Measurements from ENCODE around the gene U2AF2. TPM values are rescaled to one million over a fixed set of nuclear protein-coding genes. Genes with fewer than 3 reads are reported as not detected.
A peak's percentile ranks its signal among the peaks of the same experiment; 100 is the strongest.

Gene U2AF2
- total and polyA plus RNA-seq, 9 of the 15 experiments (the other 6 are each of a cell fraction or from before 2014, with no cell fraction given) = 3.0 to 331 (median 157) TPM

DNA sequence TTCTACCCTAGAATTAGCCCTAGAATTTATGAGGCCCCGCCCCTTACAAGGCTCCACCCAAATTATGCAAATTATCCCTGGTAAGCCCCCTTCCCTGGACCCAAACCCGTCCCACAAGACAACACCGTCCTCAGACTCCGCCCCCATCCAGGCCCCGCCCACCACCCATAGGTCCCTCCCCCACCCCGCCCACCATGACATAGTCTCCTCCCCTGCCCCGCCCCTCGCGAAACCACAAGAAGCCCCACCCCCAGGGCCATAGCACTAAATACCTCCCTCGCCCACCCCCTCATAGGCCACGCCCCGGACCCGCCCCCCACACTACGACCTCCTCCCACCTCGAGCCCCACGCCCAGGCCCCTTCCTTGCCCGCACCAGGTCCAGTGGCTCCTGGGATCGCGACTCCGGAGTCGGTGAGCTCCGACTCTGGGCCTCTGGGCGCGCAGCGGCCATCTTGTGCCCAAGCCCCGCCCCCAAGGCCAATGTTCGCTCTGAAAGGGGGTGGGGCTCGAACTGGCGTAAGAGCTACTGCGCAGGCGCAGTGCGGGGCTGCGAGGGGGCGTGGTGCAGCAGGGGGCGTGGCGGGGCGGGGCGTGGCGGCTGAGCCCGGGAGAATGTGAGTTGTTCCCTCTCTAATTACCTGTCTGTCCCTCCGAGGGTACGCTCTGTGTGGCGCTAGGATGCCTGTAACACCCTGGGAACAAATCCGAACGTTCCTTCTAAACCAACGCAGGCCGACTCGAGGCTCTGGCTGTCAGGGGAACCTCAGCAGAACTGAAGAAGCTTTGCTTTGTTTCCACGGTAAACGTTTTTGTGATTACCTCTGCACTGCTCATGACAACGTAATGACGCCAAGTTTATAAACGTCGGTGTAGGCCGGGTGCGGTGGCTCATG, 30.5 kb upstream of the U2AF2 start, which contains the start of gene ZNF784 (continued):
- TF ChIP-seq E2F6 (IDR thresholded peaks at IDR 0.05; ENCODE audit: borderline replicate concordance in 1 of 2, extremely low read depth in 1 of 2, insufficient read depth in 1 of 2, insufficient read length in 1 of 2, low read depth in 1 of 2, low read length in 1 of 2, poor library complexity in 1 of 2, severe bottlenecking in 1 of 2) (peak in 1 of 2 experiments; percentile 35), NRF1 (conservative IDR thresholded peaks at IDR 0.05 in 1 of 2, IDR thresholded peaks at IDR 0.05 in 1 of 2) (peak; percentile 97), TRIM28 (IDR thresholded peaks at IDR 0.05) (no peak), RNF2 (IDR thresholded peaks at IDR 0.05) (no peak), CHD1 (IDR thresholded peaks at IDR 0.05; ENCODE audit: low read length) (no peak), TAF7 (tag; IDR thresholded peaks at IDR 0.05) (peak; percentile 94), CTBP1 (IDR thresholded peaks at IDR 0.05; ENCODE audit: borderline replicate concordance) (peak; percentile 33; the same call in 1 of the 2 replicates), SP1 (CRISPR knock-in tag; IDR thresholded peaks at IDR 0.05) (peak; percentile 94), GTF2B (IDR thresholded peaks at IDR 0.05; ENCODE audit: extremely low read depth, insufficient read length) (no peak), ATF1 (CRISPR knock-in tag; IDR thresholded peaks at IDR 0.05) (no peak), ATF1 (tag; IDR thresholded peaks at IDR 0.05) (peak; percentile 72), E2F4 (CRISPR knock-in tag; IDR thresholded peaks at IDR 0.05; ENCODE audit: low read depth) (peak; percentile 71; the same call in 1 of the 2 replicates), SAP30 (IDR thresholded peaks at IDR 0.05; ENCODE audit: borderline replicate concordance, insufficient read depth, low read depth, low read length, poor library complexity, severe bottlenecking) (peak; percentile 80), PHF8 (IDR thresholded peaks at IDR 0.05; ENCODE audit: borderline replicate concordance, low read length) (peak; percentile 81), NR2C2 (CRISPR knock-in tag; IDR thresholded peaks at IDR 0.05) (no peak), NR2C2 (tag; IDR thresholded peaks at IDR 0.05) (no peak)
- TF ChIP-seq, protein P1, sequence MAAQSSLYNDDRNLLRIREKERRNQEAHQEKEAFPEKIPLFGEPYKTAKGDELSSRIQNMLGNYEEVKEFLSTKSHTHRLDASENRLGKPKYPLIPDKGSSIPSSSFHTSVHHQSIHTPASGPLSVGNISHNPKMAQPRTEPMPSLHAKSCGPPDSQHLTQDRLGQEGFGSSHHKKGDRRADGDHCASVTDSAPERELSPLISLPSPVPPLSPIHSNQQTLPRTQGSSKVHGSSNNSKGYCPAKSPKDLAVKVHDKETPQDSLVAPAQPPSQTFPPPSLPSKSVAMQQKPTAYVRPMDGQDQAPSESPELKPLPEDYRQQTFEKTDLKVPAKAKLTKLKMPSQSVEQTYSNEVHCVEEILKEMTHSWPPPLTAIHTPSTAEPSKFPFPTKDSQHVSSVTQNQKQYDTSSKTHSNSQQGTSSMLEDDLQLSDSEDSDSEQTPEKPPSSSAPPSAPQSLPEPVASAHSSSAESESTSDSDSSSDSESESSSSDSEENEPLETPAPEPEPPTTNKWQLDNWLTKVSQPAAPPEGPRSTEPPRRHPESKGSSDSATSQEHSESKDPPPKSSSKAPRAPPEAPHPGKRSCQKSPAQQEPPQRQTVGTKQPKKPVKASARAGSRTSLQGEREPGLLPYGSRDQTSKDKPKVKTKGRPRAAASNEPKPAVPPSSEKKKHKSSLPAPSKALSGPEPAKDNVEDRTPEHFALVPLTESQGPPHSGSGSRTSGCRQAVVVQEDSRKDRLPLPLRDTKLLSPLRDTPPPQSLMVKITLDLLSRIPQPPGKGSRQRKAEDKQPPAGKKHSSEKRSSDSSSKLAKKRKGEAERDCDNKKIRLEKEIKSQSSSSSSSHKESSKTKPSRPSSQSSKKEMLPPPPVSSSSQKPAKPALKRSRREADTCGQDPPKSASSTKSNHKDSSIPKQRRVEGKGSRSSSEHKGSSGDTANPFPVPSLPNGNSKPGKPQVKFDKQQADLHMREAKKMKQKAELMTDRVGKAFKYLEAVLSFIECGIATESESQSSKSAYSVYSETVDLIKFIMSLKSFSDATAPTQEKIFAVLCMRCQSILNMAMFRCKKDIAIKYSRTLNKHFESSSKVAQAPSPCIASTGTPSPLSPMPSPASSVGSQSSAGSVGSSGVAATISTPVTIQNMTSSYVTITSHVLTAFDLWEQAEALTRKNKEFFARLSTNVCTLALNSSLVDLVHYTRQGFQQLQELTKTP (IDR thresholded peaks at IDR 0.05; ENCODE audit: low read depth in 1 of 2, partially characterized antibody in 2 of 2) = no peak
- TF ChIP-seq, protein P2, sequence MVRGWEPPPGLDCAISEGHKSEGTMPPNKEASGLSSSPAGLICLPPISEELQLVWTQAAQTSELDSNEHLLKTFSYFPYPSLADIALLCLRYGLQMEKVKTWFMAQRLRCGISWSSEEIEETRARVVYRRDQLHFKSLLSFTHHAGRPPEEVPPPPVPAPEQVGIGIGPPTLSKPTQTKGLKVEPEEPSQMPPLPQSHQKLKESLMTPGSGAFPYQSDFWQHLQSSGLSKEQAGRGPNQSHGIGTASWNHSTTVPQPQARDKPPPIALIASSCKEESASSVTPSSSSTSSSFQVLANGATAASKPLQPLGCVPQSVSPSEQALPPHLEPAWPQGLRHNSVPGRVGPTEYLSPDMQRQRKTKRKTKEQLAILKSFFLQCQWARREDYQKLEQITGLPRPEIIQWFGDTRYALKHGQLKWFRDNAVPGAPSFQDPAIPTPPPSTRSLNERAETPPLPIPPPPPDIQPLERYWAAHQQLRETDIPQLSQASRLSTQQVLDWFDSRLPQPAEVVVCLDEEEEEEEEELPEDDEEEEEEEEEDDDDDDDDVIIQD (CRISPR knock-in tag; IDR thresholded peaks at IDR 0.05) = no peak

Measured in K562 (cell line).